A673 (cell line): ENCODE measurements around the gene VIPR1.

Experiments used
- CTCF ChIP-seq: fragments of 300-800, 200-600 bp; sonication (generic); conservative IDR thresholded peaks from 2 replicates; pipeline ENCODE4 v1.5.1; 2017; ENCODE audit warnings: low read depth, mild to moderate bottlenecking, antibody characterized with exemption, low read length, moderate library complexity, mixed read lengths
- EZH2 ChIP-seq: fragments of 200-600 bp; sonication (generic); IDR thresholded peaks from 2 replicates; pipeline ENCODE4 v1.6.1; 2017; ENCODE audit warnings: borderline replicate concordance, low read depth, mild to moderate bottlenecking, mixed read lengths, antibody characterized with exemption, low read length; ENCODE audit not compliant: poor library complexity, severe bottlenecking

GRCh38 chr3:42545284-42545900, 42.9 kb downstream of the VIPR1 start:
- TF ChIP-seq CTCF: no peak
- TF ChIP-seq EZH2: no peak
